PFSK-1 (cell line): ENCODE measurements around the gene C2orf78.

Experiments
- POLR2AphosphoS5 ChIP-seq: IDR thresholded peaks from 2 replicates; pipeline ENCODE4 v1.6.1; 2012; ENCODE audit warnings: low read depth, mild to moderate bottlenecking, control low read depth, low read length, moderate library complexity
- REST ChIP-seq, 2 experiments: IDR thresholded peaks; 2 replicates each; pipeline versions ENCODE4 v1.6.1 to v1.8.0; 2011 to 2012; ENCODE audit warnings: low read depth in 2 of 2, low read length in 2 of 2, control low read depth in 1 of 2, inconsistent platforms in 1 of 2, mild to moderate bottlenecking in 1 of 2, moderate library complexity in 1 of 2; ENCODE audit not compliant: insufficient read depth in 1 of 2

GRCh38 chr2:73825408-73825807 lies 41.4 kb downstream of the C2orf78 start:
- no peak for TF ChIP-seq REST (IDR thresholded peaks at IDR 0.05; ENCODE audit: insufficient read depth in 1 of 2, low read depth in 2 of 2, low read length in 2 of 2)
- TF ChIP-seq POLR2AphosphoS5: no peak
